CD1c-positive myeloid dendritic cell (primary cell): ENCODE results near the gene PRKCB.
A peak's percentile ranks its signal among the peaks of the same experiment; 100 is the strongest.

ENCODE experiments used
- DNase-seq: peaks from one replicate; pipeline ENCODE4 v3.0.0-alpha.2; 2016; ENCODE audit errors: extremely low spot score

PRKCB gene

DNA sequence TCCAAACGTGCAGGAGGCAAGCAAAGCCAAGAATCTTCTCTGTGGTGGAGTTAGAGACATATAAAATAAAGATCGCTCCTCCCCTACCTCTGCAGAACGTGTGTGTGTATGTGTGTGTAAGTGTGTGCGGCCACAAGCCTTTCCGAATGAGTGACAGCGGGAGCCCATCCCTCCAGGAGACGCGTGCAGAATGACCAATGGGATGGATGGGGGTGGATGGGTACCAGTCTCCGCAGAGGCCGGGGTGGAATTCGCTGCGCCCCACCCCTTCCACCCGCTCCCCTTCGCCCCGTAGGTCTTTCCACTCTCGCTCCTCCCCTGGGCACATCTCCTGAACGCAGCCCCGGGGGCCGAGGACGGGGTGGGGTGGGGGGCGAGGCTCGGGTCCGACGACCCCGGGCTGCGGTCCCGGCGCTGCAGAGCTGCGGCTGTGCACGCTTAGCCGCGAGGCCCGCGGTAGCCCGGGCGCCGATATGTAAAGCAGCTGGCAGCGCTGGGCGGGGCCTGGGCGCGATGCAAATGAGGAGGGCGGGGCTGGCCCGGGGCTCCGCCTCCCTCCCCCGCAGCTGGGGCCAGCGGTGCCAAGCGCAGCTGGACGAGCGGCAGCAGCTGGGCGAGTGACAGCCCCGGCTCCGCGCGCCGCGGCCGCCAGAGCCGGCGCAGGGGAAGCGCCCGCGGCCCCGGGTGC is at the start of gene PRKCB:
Gene PRKCB, plus strand, starts transcription at position 594 of the 688 bp plus-strand sequence.
- peak; percentile 97 for DNase-seq

DNA sequence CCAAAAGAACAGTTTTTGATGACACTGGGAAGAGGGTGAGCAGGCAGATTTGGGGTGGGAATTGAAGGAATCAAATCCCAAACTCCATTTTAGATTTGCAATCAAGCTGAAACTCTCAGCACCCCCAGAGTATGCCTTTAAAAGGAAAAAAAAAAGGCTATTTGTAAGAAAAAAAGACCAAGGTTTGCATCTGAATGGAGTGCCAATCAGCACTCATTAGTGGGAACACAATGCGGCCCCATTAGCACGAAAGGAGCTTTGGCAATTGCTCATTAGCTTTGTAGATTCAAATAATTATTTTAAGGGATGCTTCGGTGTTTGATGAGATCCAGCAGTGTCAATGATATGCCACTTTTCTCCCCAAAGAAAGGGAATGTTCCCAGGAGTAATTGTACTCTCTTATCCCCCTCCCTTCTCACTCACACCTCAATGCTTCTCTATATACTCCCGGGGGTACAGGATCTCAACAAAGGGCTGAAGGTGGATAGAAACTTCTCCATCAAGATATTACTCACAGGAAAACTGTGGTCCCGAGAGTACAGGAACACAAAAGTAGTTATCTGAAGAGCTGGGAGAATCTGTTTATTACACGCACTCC is 48.7 kb upstream of the PRKCB start:
- DNase-seq, result no peak

GRCh38 chr16:23788685-23789084 is 47.1 kb upstream of the PRKCB start:
- DNase-seq, result peak; percentile 50

DNA sequence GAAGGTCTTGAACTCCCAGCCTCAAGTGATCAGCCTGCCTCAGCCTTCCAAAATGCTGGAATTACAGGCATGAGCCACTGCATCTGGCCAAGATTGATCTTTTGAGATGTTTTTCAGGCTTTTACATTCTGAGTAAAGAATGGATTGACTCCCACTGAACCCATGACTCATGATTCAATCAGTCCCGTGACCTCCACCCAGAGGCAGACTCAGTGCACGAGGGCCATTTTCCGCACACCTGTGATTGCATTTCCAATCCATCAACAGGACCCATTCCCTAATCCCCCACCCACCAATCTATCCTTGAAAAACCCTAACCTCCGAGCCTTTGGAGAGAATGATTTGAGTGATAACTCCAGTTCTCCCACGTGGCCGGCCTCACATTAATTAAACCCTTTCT is 40.4 kb upstream of the PRKCB start:
- no peak for DNase-seq

DNA sequence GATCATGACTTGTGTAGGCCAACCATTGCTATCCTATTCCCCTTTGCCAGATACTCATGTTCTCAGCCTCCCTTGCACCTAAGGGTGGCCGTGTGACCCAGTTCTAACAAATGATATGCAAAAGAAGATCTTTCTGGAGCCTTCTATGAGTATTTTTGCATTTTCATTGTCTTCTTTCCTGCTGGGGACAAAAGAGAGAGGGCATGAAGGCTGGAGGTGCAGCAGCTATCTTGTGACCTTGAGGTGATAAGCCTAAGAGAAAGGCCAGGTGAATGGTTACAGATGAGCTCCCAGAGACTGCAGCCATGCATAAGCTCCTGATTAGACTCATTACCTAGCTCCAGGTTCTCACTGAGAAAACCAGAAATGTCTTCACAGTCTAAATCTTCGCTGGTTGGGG is 38.8 kb upstream of the PRKCB start:
- no peak for DNase-seq

DNA sequence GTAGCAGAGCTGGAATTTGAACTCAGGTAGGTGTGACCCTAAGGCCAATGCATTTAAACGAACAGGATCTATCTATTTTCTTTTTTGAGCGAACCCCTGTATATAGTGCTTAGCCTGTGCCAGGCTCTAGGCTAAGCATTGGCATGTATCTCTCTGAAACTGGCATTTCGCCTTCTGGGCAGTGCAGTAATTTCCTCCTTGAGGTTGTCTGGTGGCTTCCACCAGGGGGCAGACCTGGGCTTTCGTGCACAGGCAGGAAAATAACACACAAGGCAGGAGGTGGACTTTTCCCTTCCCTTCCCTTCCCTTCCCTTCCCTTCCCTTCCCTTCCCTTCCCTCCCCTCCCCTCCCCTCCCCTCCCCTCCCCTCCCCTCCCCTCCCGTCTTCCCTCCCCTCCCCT is 34.4 kb upstream of the PRKCB start:
- peak; percentile 81 for DNase-seq

DNA sequence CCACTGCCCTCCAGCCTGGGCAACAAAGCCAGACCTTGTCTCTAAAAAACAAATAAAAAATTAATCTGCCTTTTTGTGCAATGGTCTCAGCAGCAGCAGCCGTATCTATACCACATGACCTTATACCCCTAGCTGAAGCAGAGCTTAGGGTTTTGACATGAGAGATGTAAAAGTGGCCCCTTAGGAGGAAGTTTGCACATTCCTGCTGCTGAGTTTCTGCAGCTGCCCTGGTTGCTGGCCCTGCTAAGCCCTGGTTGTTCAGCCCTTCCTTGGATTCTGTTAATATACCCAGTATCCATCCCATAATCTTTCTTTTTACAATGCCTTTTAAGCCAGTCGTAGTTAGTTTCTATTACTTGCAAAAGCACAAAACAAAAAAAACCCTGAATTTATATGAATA is 33.0 kb upstream of the PRKCB start:
- no peak for DNase-seq

- peak; percentile 74 for DNase-seq
Observed at GRCh38 chr16:23803591-23804123, 32.1 kb upstream of the PRKCB start.

- DNase-seq, result peak; percentile 93
Observed at GRCh38 chr16:23807028-23807427, 28.8 kb upstream of the PRKCB start.

- no peak for DNase-seq
Observed at GRCh38 chr16:23821467-23821866, 14.3 kb upstream of the PRKCB start.

GRCh38 chr16:23821875-23822688 is 13.7 kb upstream of the PRKCB start:
- no peak for DNase-seq

- DNase-seq, result no peak
Observed at GRCh38 chr16:23823475-23824384, 12.1 kb upstream of the PRKCB start.

DNA sequence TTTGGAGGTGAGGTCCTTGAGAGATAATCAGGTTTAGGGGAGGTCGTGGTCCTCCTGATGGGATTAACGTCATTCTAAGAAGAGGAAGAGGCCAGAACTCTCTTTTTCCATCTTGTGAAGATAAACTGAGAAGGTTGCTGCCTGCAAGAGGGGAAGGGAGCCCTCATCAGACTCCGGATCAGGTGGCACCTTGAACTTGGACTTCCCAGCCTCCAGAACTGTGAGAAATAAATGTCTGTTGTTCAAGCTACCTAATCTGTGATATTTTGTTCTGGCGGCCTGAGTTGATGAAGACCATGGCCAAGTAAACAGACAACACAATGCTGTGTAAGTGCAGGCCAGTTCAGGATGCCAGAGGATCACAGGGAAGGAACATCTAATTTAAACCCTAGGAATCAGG is 10.9 kb upstream of the PRKCB start:
- DNase-seq, result no peak

DNA sequence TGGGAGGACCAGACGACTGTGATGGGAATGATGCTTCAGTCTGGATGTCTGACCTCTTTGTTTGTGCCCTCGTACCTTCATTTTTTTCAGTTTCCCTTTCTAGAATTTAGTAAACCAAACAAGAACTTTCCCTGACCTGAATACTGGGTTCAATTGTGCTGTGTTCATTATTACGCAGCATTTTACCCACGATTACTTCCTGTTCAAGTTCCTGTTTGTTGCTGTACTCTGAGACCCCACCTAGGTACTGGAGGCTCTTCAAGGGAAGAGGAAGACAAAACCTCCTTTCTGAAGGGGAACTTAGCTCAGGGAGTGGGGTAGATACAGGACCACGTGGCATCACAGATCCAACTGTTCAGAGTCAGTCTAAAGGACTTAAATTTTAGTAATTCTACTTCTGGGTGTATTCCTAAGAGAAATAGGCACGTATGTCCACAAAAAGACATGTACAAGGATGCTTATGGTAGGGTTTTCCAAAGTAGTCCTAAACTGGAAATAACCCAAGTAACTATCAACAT is 9.2 kb upstream of the PRKCB start:
- DNase-seq, result peak; percentile 92

DNA sequence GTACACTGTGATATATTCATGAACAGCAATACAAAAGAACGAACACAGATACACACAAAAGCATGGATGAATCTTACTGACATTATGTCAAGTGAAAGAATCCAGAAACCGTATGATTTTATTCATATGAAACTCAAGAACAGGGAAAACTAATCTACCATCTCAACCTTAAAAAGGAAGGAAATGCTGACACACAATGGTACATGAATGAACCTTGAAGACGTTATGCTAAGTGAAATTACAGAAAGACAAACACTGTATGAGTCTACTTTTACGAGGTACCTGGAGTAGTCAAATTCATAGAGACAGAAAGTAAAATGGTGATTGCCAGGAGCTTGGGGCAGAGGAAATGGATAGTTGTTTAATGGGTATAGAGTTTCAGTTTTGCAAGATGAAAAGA is 8.7 kb upstream of the PRKCB start:
- DNase-seq, result no peak

DNA sequence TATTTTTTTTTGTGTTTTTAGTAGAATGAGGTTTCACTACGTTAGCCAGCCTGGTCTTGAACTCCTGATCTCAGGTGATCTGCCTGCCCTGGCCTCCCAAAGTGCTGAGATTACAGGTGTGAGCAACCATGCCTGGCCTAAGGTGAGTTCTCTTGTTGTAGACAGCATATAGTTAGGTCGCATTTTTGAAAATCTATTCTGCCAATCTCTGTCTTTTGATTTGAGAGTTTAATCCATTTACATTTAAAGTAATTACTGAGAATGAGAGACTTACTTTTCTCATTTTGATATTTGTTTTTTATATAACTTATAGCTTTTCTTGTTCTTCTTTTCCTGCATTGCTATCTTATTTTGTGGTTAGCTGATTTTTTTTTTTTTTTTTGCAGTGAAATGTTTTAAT is 6.3 kb upstream of the PRKCB start:
- DNase-seq, result no peak

- no peak for DNase-seq
Observed at GRCh38 chr16:23830276-23830675, 5.5 kb upstream of the PRKCB start.

GRCh38 chr16:23832882-23833281 is 2.9 kb upstream of the PRKCB start:
- DNase-seq, result no peak

DNA sequence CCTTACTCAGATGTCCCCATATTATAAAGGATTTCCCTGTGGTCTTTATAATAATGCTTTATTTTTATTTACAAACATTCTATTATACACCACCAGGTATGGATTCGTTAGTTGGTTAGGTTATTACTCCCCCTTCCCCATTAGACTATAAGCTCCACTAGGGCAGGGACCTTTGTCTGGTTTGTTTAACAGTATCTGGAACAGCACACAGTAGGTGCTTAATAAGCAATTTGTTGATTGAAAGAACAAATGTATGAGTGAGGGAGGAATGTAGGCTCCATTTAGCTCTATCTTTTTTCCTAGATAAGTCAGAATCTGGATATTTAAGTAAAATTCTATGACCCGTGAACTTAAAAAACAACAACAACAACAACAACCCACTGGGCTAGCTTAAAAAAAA is 2.3 kb upstream of the PRKCB start:
- no peak for DNase-seq

GRCh38 chr16:23833960-23834685 is 1.7 kb upstream of the PRKCB start:
- no peak for DNase-seq

GRCh38 chr16:23836078-23836403 is 258 bp downstream of the PRKCB start:
- no peak for DNase-seq
